GM18873 (cell line): ENCODE data around the gene IFRD1.
"Not testable (repeated sequence)": the region's sequence is repeated elsewhere in the genome, so short reads cannot be mapped to it uniquely, and the experiment has no call there.

ENCODE experiments used
- ATAC-seq: cut with Tn5 transposase; IDR thresholded peaks from one replicate; pipeline ENCODE4 v1.9.1; 2021; ENCODE audit warnings: mild to moderate bottlenecking, moderate library complexity, moderate number of reproducible peaks; ENCODE audit not compliant: unreplicated experiment, low FRiP score

IFRD1 gene

GRCh38 chr7:112510743-112511110 lies 60.5 kb downstream of the IFRD1 start:
- no peak for ATAC-seq

- no peak for ATAC-seq
Observed at GRCh38 chr7:112511451-112512202, 61.4 kb downstream of the IFRD1 start.

DNA sequence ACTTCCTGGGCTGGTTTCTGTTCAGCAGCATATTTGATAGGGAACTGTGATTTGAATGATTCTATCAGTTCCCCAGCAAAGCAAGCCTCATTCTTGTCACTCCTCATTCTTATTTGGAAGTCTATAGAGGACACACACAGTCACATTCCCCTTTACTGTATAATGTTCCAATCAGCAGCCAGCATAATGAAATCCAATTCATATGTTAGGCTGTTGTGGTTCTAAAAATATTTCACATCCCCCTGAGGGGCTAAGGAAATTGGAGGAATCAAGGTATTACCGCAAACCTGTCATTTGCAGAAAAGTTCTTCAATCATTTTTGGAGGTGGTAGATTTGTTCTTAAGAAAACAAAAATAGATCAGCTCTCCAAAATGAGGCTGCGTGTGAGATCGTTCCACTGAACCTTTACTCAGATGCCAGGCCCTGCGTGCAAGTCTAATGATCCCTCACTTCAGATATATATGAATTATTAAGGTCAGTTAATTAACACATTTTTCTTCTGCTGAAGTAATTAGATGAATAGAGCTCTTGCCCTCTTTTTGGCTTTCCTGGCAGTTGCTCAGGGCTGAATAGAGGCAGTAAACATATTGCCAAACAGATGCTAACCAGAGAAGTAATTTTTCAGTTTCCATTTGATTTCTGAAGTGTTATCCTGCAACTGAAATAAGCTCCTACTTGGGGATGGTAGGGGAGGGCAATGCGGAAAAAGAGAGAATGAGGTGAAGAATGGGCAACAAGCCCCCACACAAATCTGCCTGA lies 62.4 kb downstream of the IFRD1 start:
- ATAC-seq: no peak

DNA sequence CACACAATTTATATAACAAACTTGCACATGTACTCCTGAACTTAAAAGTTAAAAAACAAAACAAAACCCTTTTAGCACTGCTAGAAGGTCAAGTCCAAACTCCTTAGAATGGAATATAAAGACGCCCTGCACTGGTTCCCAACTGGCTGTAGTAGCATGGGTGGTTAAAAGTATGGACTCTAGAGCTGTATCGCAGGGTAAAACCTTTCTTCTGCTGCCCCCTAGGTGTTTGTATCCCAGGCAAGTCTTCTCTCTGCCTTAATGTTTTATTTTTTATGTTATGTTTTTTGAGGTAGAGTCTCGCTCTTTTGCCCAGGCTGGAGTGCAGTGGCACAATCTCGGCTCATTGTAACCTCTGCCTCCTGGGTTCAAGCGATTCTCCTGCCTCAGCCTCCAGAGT lies 65.7 kb downstream of the IFRD1 start:
- ATAC-seq: no peak

GRCh38 chr7:112516418-112516817 lies 66.2 kb downstream of the IFRD1 start:
- not testable (repeated sequence) for ATAC-seq

GRCh38 chr7:112517487-112517886 lies 67.2 kb downstream of the IFRD1 start:
- ATAC-seq: no peak

- no peak for ATAC-seq
Observed at GRCh38 chr7:112520787-112521186, 70.5 kb downstream of the IFRD1 start.

DNA sequence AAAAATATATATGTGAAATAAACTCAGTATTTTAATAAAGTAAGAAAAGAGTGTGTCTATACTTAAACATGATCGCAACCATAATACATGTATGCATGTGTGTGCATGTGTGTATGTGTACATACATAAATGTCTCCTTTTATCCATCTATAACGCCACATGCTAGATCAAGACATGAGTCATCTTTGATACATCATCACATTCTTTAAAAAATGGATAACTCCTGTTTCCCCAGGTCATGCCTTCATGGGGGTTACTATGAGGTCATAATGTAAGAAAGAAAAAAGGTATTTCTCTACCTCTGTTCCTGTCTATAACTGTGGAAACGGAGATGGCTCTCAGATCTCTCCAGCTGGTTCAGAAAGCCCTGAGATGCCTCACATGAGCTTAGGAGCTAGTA lies 71.7 kb downstream of the IFRD1 start:
- no peak for ATAC-seq

- ATAC-seq: no peak
Observed at GRCh38 chr7:112523871-112524270, 73.6 kb downstream of the IFRD1 start.
